Stomach (tissue), 9 donors: ENCODE results near the gene NCAPH2. TPM values are rescaled to one million over a fixed set of nuclear protein-coding genes. Genes with fewer than 3 reads are reported as not detected.

Experiments used
- DNase-seq, 2 donors: peaks; one replicate each; pipeline versions ENCODE4 v3.0.0 to v3.0.0-alpha.2; 2013 to 2019
- H3K27ac ChIP-seq, 5 donors: fragments of 200-600 bp in 4 of 5; sonication (generic) in 4 of 5; one replicate each; pipeline ENCODE4 v1.5.1; 2013 to 2019; ENCODE audit warnings: mild to moderate bottlenecking in 1 of 5, moderate library complexity in 1 of 5
- H3K27me3 ChIP-seq, 3 donors: fragments of 200-600 bp; sonication (generic); one replicate each; pipeline ENCODE4 v1.5.1; 2017 to 2019; ENCODE audit warnings: mixed run types in 1 of 3
- H3K36me3 ChIP-seq, 4 donors: fragments of 200-600 bp; sonication (generic); 1 replicate in 3 of 4; 2 replicates in 1 of 4; pipeline ENCODE4 v1.5.1; 2016 to 2019
- H3K4me1 ChIP-seq, 4 donors: fragments of 200-600 bp; sonication (generic); one replicate each; pipeline ENCODE4 v1.5.1; 2016 to 2019
- H3K4me3 ChIP-seq, 4 donors: fragments of 200-600 bp; sonication (generic) in 3 of 4; one replicate each; pipeline ENCODE4 v1.5.1; 2016 to 2019; ENCODE audit warnings: mild to moderate bottlenecking in 1 of 4
- H3K9me3 ChIP-seq, 4 donors: fragments of 200-600 bp; sonication (generic); one replicate each; pipeline ENCODE4 v1.5.1; 2016 to 2019
- EP300 ChIP-seq: sonication (generic); formaldehyde crosslinking; IDR thresholded peaks from one replicate; pipeline ENCODE4 v1.6.1; 2017; ENCODE audit warnings: antibody characterized with exemption
- POLR2A ChIP-seq, 4 donors: fragments of 450-650 bp; IDR thresholded peaks; one replicate each; pipeline ENCODE4 v1.6.1; 2016; ENCODE audit warnings: antibody characterized with exemption in 4 of 4, control low read depth in 2 of 4, mild to moderate bottlenecking in 1 of 4, moderate library complexity in 1 of 4
- POLR2AphosphoS5 ChIP-seq, 3 donors: sonication (generic); formaldehyde crosslinking; IDR thresholded peaks; one replicate each; pipeline ENCODE4 v1.6.1; 2016; ENCODE audit warnings: antibody characterized with exemption in 3 of 3
- WGBS, 5 donors: extraction: QIAGEN DNeasy Blood & Tissue Kit in 3 of 5; methylation state at CpG; one replicate each; pipeline versions ENCODE4 v1.1.5 to v1.1.7; 2013 to 2018; 5-methylcytosine and 5-hydroxymethylcytosine counted together
- intact Hi-C: fragments of 100-400 bp; cut with DNase I; formaldehyde crosslinking; loops from one replicate; pipeline ENCODE4 v1.15.1; 2023; ENCODE audit warnings: low total_unique reads
- polyA plus RNA-seq, 3 donors: library from polyadenylated mRNA; stranded (reverse); fragments of 200-250 nt; gene quantifications; one replicate each; pipeline ENCODE4 v1.2.3, GENCODE V29; 2013
- total RNA-seq, 5 donors: library from RNA; depleted of rRNA; stranded (reverse); fragments of >200 nt; gene quantifications; one replicate each; pipeline versions ENCODE4 v1.1.0 to v1.2.3, GENCODE V29; 2014 to 2016
- TF ChIP-seq, protein P1 (sequence below), 7 experiments: fragments of 450-650 bp in 4 of 7; fragments of 200-600 bp in 3 of 7; sonication (generic) in 3 of 7; IDR thresholded peaks; one replicate each; pipeline ENCODE4 v1.5.1; 2016 to 2019; ENCODE audit warnings: antibody characterized with exemption in 7 of 7, control low read depth in 2 of 7, mild to moderate bottlenecking in 1 of 7
- donor health status: healthy with polysubstance abuse.
- donor health status: Bipolar disorder and iron deficiency.
- donor health status: healthy.

NCAPH2 gene
- total and polyA plus RNA-seq, 8 donors, result 12.9 to 47.9 (median 30.4) TPM

DNA sequence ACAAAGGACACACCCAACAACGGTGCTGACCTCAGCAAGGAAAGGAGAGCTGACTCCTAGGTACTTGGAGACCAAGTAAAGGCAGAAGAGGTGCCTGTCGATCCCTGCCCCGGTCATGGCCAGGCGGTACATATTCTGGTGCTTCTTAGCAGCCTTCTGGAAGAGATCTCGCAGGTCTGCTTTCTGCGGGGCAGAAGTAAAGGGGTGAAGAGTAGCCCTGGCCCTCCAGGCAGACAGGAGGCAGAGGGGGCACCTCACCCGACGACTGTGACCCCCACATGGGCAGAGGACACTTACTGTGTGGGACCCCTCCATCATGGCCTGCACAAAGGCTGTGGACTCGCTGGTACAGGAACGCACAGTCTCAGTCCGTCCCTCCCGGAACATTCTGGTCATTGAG, 62.8 kb downstream of the NCAPH2 start:
- no peak for DNase-seq
- 90 to 94% (median 92%) methylated on average over 12 of the region's 12 CpGs for WGBS, 5 donors
- peaks cover 5 to 39% (median 15%) of the 10 kb centered on the region in 4 donors for H3K4me1 ChIP-seq
- peak overlapping the region; percentile 66 to 79 (median 76) for H3K27ac ChIP-seq
- TF ChIP-seq EP300 (no peak), POLR2A (IDR thresholded peaks at IDR 0.05) (no peak), POLR2AphosphoS5 (IDR thresholded peaks at IDR 0.05) (no peak)
- TF ChIP-seq, protein P1, sequence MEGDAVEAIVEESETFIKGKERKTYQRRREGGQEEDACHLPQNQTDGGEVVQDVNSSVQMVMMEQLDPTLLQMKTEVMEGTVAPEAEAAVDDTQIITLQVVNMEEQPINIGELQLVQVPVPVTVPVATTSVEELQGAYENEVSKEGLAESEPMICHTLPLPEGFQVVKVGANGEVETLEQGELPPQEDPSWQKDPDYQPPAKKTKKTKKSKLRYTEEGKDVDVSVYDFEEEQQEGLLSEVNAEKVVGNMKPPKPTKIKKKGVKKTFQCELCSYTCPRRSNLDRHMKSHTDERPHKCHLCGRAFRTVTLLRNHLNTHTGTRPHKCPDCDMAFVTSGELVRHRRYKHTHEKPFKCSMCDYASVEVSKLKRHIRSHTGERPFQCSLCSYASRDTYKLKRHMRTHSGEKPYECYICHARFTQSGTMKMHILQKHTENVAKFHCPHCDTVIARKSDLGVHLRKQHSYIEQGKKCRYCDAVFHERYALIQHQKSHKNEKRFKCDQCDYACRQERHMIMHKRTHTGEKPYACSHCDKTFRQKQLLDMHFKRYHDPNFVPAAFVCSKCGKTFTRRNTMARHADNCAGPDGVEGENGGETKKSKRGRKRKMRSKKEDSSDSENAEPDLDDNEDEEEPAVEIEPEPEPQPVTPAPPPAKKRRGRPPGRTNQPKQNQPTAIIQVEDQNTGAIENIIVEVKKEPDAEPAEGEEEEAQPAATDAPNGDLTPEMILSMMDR (IDR thresholded peaks at IDR 0.05), result no peak
- H3K4me3 ChIP-seq, result no peak overlapping the region
- no peaks in the 10 kb centered on the region for H3K27me3 ChIP-seq
- peaks cover 3 to 50% (median 29%) of the 10 kb centered on the region in 4 donors for H3K36me3 ChIP-seq
- intact Hi-C loops, result no loop called here
- no peaks in the 10 kb centered on the region for H3K9me3 ChIP-seq

DNA sequence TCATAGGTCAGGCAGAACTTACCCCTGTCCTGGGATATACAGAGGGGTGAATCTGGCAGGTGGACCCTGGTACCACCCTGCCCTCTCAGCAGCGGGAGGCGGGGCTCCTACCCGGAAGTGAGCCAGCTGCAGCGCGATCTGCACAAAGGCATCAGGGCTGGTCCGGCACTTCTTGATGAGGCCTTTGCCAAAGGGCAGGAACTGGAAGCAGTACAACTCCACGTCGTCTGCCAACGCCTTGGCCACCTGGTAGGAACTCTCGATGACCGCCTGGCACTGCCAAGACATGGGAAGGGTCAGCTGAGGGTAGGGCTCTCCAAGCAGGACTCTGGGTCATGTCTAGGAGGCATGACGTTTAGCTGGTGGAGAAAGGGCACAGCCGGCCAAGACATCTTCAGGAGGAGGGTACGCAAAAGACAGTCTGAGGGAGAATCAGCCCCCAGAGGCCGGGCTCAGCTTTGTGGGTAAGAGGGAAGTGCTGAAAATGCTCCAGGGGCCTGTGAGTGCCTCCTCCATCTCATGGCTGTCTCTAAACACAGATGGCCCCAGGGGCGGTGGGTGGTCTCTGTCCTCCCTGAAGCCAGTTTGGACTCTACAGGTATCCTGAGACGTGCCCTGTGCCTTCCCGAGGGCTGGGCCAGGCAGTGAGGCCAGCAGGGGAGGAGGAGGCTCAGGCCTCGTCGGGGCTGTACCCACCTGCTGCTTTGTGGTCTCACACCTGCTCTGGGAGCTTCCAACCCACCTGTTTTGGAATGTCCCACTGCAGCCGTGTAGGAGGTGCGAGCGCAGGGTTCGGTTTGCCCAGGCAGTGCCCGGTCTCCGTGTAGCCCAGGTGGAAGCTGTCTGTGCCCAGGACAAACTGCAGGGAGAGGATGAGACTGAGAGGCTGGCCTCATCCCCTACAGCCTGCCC, 63.5 kb downstream of the NCAPH2 start:
- peak in 1 of 2 donors; percentile 89 for DNase-seq
- Histone ChIP-seq H3K4me3 (no peak overlapping the region), H3K4me1 (peaks cover 5 to 39% (median 15%) of the 10 kb centered on the region in 4 donors), H3K27ac (peak overlapping the region; percentile 25 to 78 (median 70)), H3K27me3 (no peaks in the 10 kb centered on the region), H3K9me3 (no peaks in the 10 kb centered on the region), H3K36me3 (peaks cover 3 to 50% (median 29%) of the 10 kb centered on the region in 4 donors)
- intact Hi-C loops, result no loop called here
- 62 to 74% (median 68%) methylated on average over 20 to 26 of the region's 26 CpGs for WGBS, 5 donors
- no peak for TF ChIP-seq EP300
- TF ChIP-seq POLR2A (IDR thresholded peaks at IDR 0.05), result no peak
- TF ChIP-seq POLR2AphosphoS5 (IDR thresholded peaks at IDR 0.05), result no peak
- TF ChIP-seq, protein P1 (IDR thresholded peaks at IDR 0.05), result no peak

DNA sequence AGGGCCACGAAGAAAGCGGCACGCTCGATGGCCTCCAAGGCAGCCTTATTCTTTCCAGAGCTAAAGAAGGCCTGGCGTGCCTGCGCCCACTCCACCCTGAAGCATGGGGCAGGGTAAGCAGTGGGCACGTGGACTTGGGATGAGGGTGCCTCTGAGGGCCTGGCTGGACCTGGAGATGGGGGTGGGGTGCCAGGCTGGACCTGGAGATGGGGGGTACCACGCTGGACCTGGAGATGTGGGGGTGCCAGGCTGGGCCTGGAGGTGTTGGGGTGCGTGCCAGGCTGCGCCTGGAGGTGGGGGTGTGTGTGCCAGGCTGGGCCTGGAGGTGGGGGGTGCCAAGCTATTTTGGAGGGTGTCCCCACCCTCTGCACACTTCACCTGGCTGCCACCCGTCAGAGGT, 64.9 kb downstream of the NCAPH2 start:
- no peaks in the 10 kb centered on the region for H3K9me3 ChIP-seq
- peaks cover 6 to 40% (median 20%) of the 10 kb centered on the region in 4 donors for H3K4me1 ChIP-seq
- no peak overlapping the region for H3K27ac ChIP-seq
- peaks cover 0 to 8% (median 1%) of the 10 kb centered on the region in 3 donors for H3K27me3 ChIP-seq
- H3K4me3 ChIP-seq, result no peak overlapping the region
- H3K36me3 ChIP-seq, result peaks cover 3 to 50% (median 29%) of the 10 kb centered on the region in 4 donors
- intact Hi-C loops, result no loop called here
- no peak for TF ChIP-seq POLR2AphosphoS5 (IDR thresholded peaks at IDR 0.05)
- TF ChIP-seq, protein P1 (IDR thresholded peaks at IDR 0.05), result no peak
- no peak for TF ChIP-seq EP300
- TF ChIP-seq POLR2A (IDR thresholded peaks at IDR 0.05), result no peak
- no peak for DNase-seq
- 85 to 95% (median 92%) methylated on average over 7 to 11 of the region's 11 CpGs for WGBS, 5 donors

DNA sequence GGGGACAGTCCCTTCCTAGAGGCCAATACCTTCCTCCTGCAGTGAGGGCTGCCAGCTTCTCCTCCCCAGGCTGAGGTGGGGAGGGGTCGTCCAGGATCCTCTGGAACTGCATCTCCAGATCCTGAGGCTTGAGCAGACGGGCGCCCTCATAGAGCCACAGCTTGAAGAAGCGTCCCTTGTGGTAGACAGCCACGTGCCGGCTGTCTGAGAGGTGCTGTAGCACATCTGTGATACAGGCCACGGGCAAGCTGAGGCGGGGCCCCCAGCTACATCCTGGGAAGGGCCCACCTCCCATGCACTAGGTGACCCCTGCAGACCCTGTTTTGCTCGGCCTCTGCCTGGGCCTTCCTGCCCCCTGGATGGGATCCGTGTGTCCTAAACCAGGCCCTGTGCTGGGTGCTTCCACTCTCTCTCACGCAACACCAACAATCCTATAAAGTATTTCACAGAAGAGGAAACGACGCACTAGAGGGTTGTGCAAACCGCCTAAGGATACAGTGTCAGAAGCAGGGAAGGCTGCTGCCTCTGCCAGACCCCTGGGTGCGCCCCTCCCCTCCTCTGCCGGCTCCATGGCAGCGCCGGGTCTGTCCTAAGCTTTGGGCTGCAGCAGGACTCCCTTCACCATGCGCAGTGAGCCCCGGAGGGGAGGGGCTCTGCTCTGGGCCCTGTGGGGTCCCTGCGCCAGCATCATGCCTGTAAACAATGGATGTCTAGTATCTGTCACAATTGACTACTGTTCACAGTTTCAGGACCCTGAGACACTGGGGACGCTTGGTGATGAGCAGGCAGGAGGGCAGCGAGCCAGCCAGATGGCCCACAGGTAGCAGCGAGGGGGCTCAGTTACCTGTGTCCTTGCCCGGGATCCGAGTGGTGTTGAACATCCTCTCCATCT, 65.7 kb downstream of the NCAPH2 start:
- Histone ChIP-seq H3K27ac (no peak overlapping the region), H3K4me1 (peaks cover 14 to 40% (median 26%) of the 10 kb centered on the region in 4 donors), H3K9me3 (no peaks in the 10 kb centered on the region), H3K4me3 (no peak overlapping the region), H3K36me3 (peaks cover 3 to 54% (median 29%) of the 10 kb centered on the region in 4 donors), H3K27me3 (peaks cover 0 to 15% (median 5%) of the 10 kb centered on the region in 3 donors)
- TF ChIP-seq POLR2AphosphoS5 (IDR thresholded peaks at IDR 0.05), result no peak
- intact Hi-C loops, result no loop called here
- DNase-seq, result no peak
- WGBS, 5 donors, result 86 to 92% (median 91%) methylated on average over 22 to 26 of the region's 26 CpGs
